Measurements from ENCODE around the gene KIF1A.

KIF1A gene

DNA sequence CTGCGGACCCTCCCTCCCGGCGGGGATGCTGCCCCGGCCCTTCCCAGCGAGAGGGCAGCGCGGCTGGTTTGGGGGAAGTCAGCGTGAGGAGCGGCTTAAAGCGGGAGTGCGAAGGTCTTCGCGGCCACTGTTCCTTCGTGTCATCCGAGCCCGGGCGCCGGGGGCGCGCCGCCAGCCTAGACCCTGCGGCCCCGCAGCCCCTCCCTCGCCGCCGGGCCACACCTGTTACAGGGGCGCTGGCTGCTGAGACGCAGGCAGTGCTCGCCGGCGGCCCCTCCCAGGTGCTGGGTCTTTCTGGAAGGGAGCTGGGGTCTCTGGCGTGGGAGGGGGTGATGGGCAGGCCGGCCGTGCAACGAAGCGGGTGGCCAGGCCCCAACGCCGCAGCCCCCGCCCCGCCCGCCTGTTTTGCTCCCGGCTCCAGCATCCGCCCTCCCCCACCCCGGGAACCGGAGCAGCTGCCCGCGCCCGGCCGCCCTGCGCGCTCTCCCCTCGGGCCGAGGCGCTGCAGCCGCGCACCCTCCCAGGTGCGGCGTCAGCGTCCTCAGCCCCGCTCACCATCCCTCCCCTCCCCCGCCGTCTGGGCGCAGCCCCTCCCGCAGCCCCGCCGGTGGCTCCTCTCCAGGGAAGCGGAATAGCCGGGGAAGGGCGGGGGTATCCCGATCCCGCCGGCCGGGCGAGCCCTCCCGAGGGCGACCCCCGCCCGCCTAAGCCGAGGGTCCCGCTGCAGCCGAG lies 727 bp downstream of the KIF1A start:
- peak; percentile 33 for DNase-seq

DNA sequence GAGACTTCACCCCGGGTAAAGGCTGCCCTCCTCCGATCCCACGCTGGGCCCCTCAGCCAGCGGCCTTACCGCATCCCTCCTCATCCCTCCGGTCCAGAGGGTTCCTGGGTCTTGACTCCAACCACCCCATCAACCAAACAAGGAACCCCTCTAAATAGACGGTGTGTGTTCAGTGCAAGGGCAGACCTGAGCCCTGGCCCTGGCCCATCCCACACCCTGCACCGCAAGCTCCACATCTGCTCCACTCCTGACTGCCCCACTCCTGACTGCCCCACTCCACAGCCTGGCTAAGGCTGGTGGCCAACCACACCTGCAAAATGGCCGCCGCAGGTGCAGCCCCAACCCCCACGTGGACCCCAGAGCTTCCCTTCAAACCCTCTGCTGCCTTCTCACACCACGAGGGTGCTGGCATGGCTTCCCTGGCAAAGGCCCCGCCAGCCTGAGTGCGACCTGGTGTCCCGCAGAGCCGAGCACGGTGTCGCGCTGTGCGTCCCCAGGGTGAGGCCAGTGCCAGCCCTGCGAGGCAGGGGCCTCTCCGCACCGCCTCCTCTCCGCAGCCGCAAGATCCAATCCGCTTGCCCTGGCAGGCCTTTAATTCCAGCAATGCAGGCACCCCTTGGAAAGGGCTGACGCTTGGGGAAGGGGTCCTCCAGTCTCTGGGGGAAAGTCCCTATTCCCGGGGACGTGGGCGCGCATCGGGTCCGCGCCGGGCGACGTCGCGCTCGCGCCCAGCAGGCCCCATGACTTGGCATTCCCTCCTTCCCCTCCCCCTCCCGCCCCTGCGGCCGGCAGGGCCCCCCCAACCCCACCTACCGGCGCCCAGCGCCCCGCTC lies 1.5 kb downstream of the KIF1A start:
- DNase-seq: peak; percentile 16

DNA sequence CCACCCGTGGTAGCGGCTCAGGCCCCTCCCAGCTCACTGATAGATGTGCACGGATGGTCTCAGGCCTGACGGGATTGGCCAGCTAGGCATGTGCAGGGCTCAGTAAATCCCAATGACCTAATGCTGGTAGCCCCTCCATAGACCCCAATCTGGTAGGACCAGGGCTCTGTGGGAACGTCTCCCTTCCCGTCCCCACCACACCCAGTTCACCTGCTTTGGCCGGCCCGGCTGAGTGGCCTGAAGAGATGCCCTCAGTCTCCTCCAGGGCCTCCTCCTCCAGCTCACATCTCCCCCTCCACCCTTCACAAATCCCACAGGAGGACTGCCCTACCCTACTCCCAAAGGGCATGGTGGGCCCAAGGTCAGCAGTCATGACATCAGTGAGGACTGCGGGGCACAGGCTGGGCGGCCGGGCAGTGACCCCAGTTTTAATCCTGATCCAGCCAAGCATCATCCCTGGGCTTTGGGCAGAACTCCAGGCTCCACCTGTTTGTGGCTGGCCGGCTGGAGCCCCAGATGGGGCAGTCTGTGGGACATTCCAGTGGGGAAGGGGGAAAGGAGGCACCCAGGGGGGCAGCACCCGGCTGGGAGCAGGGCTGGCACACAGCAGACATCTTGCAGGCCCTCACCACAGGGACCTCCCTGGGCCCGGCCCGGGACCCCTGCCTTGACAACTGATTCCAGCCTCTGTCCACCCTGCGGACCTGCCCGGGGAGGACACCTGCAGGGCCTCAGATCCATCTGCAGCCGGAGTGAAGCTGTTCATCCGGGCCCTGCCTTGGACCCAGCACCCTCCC lies 2.3 kb downstream of the KIF1A start:
- peak; percentile 17 for DNase-seq

DNA sequence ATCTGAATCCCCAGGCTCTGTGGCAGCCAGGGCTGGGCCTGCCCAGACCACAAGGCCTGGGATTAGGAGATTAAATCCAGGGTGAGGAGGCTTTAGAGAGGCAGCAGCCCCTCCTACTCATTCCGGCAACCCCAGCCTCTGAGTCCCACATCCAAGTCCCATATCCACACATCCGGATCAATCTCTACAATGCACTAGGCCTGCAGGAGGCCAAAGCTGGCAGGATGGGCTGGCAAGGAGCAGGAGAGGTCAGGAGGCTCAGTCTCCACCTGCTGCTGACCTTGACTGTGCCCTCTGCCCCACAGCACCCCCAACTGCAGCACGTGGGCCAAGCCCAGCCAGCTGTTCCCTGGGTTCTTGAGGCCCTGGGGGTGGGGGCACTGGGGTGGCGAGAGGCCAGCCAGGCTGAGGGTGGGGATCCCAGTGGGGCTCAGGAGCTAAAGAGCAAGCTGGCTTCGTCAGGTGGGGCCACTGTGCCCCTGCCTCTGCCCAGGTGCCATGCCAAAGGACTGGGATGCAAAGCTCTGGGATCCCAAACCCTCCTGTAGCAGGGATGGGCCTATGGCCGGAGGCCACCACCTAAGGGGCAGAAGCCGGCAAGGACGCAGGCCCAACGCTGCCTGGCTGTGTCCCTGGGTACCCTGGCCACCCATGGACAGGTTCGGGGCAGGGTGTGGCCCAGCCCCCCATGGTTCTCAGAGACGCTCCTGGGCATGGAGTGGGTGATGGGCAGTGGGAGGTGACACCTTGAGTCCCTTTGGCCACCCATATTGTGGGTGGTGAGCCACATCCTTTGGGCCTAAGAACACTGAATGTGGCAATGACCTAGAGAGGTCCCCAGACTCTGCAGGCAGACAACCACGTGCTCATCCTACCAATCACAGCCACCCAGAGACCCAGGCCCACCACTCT lies 3.2 kb downstream of the KIF1A start:
- peak; percentile 19 for DNase-seq

DNA sequence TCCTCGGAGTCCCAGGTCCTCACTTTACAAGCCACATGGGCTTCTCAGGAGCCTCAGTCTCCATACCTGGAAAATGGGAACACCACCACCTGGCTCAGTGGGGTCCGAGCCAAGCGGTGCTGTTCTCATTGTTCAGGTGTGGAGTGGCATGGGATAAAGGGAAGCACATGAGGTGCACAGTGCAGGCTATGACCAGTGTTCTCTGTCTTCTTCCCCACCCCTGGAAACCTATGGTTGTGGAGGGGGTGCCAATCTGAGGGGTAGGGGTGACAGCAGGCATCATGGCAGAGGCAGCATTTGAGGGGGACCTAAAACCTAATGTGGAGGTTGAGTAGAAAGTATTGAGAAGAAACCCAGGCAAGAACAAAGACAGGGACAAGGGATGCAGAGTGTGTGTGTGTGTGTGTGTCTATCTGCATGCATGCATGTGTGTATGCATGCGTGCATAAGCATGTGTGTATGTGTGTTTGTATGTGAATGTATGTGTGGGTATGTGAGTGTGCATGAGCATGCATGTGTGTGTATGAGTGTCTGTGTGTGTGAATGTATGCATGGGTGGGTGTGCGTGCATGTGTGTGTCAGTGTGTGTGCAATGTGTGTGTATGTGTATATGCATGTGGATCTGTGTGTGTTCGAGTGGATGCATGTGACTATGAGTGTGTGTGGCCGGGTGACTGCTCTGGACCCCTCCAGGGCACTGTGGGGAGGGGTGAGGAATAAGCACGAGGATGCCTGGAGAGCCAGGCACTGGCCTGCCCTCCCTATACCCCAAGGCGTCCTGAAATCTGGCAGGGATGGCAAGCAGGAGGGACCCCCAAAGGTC lies 4.0 kb downstream of the KIF1A start:
- no peak for DNase-seq

DNA sequence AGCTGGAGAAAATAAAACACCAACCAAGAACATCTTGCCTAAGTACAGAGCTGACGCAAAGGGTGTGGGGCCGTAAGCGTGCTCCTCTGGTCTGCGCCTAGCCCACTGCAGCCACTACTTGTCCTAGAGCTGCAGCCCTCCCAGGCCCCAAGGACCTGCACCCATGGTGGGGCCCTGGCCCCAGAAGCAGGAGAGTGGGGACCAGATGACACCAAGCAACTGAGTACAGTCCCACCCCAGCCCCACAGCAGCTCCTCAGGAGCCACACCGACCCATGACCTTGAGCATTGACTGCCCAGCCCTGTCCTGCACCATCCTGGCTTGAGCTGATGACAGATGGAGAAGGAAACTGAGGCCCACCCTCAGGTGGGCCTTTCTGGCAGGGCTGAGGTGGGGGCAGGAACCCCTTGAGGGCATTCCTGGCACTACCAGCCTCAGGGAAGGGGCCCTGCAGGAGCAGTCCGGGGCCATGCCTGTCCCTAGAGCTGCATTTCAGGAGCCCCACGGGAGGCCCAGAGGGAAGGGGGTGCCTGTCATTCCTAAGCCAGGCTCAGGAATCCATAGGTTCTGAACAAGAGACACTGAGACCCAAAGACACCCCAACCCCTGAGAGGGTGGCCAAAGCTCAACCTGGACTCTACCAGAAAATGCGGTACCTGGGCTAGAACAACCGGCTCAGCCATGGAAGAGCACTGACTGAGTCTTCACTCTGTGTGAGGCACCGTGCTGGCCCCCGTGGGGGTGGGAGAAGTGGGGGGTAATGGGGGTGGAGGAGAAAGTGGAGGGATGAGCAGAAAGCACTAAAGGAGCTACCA lies 4.9 kb downstream of the KIF1A start:
- no peak for DNase-seq

DNA sequence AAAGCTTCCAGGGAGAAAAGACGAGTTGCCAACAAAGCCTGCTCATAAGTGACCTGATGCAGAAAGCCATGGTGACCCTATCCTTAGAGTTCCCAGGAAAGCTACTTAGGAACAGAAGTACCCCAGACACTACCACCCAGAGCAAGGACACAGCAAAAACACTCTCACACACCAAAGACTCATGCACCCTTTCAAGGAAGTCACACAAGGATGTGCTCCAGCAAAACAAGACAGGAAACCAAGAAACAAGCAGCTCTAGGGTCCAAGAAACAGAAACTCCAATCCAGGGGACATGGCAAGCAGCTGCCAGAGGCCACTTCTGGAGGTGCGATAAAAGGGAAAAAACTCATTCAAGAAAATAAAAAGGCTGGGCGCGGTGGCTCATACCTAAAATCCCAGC lies 5.7 kb downstream of the KIF1A start:
- DNase-seq: no peak

DNA sequence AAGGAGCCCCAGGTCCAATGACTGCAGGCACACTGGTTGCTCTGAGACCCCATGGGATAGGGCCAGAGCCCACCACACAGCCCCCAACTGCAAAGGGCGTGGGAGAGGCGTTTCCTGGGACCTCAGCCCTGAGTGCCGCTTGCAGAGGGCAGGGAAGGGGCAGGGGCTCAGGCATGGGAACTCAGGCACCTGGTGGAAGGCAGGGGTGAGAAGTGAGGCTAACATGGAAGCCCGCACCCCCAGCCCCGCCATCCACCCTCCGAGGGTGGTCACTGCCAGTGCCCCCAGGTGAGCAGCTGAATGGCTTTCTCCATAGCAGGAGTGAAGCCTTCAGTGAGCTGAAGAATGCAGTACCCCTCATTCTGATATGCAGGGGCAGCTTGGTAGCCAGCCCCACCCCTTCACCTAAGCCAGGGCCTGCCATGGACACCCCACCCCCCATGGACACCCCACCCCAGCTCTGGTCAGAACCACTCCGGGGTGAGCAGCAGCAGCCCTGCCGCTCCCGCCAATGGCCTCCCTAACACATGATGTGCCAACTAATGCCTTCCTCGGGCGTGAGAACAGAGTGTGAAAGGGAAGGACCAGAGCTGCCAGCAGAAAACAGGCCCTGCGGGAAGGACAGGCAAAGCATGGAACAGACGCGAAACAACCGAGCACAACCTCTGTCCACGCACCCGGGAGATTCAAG lies 6.6 kb downstream of the KIF1A start:
- peak; percentile 4 for DNase-seq

DNA sequence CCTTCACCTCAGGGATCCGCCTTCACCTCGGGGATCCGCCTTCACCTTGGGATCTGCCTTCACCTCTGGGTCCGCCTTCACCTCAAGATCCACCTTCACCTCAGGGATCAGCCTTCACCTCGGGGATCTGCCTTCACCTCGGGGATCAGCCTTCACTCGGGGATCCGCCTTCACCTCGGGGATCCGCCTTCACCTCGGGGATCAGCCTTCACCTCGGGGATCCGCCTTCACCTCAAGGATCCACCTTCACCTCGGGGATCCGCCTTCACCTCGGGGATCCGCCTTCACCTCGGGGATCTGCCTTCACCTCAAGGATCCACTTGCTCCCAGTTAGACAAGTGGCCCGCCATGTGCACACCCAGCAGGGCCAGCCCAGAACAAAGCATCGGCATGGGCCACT lies 7.3 kb downstream of the KIF1A start:
- DNase-seq: peak; percentile 18

DNA sequence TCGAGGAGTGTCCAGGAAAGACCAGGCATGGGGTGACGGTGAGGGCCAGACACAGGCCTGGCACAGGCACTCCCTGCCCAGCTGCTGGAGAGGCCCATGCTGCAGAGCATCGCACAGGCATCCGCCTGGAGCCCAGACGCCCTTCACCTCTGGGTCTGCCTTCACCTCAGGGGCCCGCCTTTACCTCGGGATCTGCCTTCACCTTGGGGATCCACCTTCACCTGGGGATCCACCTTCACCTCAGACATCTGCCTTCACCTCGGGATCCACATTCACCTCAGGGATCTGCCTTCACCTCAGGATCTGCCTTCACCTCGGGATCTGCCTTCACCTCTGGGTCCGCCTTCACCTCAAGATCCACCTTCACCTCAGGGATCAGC lies 7.7 kb downstream of the KIF1A start:
- DNase-seq: peak; percentile 9

DNA sequence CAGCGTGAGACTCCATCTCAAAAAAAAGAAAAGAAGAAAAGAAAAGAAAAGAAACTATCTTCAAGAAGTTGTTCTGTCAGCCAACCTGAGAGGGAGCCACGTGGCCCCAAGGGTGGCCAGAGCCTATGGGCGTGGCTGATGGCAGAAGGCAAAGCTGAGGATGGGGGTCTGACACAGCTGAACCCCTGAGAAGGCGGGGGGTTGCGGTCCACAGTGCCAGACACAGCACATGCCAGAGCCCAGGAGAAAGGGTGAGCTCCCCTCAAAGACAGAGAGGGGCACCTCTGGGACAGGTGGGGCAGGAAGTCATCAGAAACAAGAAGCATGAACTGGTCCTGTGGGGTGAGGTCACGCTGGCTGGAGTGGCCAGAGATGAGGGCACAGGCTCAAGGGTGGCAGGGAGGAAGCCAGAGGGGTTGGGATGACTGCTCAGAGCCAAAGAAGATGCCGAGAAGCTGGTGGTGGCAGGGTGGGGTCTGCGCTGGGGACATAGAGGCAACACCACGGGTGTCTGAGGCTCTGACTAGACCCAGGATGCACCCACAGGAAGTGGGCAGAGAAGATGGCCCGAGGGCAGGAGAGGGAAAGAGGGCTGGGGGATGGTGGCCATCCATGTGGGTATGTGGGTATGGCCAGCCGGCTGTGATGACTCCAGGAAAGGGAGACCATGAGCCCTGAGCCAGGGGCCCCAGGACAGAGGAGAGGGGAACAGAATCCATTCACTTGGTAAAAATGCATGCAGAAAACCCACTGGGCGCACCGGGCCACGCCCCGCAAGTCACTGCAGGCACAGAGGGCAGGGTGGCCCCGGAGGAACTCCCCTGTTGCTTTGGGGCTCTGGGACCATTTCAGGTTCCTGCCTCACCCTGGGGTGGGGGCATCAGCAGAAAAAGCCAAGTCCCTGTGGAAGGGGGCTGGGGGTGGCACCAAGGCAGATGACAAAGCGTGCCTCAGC lies 8.4 kb downstream of the KIF1A start:
- DNase-seq: peak; percentile 11

DNA sequence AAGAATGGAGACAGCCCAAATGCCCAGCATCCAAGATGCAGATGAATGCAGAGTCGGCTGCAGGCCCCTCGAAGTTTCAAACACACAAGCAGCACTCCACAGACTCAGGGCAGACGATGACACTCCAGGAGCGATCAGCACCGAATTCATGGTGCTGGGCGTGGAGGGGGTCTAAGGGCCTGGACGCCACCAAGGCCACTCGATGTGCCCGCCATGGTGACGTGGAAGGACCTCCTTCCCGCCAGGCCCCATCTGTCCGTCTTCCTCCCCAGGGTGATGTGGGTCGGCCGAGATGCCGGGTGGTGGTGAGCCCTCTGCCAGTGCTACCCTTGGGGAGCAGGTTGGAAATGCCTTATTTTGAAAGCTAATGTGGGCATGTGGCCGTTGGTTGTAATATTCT lies 9.4 kb downstream of the KIF1A start:
- no peak for DNase-seq

DNA sequence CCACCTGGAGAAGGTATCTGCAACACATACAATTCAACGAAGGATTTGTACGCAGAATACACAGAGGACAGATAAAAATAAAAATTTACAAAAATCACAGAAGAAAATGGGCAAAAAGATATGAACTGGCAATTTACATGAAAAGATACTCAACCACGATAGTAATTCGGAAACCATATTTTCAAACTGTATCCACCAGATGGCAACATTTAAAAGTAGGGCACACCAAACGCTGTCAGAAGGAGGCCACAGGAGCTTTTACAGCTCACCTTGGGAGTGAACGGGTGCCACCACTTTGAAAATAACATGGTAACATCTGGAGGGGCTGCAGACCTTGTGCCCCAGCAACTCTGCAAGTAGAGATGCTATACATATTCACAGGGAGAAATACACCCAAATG lies 9.8 kb downstream of the KIF1A start:
- DNase-seq: no peak

DNA sequence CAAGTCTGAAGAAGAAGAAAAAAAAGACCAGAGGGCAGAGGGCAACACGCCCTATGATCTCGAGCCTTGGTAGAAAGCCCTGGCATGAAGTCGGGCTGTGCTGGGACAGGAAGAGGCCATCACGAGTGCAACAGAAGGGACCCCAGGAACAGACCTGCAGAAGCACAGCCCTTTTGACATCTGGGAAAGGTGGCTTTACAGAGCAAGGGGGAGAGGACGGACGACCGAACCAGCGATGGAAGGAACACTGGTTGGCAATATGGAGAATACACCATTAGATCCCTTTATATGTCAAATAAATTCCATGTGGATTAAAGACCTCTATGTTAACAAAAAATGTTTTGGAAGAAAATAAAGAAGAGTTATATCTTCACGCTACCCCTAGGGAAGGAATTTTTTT lies 10.7 kb downstream of the KIF1A start:
- DNase-seq: peak; percentile 3

DNA sequence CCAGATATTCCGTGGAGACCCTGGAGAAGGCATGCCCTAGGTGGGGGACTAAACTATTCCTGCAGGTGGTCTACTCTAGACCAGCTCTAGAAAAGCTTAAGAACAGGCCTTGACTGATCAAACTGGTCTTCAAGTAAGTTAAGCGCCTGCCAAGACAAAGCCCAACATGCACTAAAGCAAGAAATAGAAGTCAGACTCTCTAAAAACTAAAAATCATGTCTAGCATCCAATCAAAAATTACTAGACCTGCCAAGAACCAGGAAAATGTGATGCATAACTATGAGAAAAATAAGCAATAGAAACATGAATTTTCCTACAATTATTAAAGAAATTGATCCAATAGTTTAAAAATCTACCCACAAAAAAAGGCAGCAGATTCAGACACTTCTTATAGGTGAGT lies 13.6 kb downstream of the KIF1A start:
- peak; percentile 5 for DNase-seq

DNA sequence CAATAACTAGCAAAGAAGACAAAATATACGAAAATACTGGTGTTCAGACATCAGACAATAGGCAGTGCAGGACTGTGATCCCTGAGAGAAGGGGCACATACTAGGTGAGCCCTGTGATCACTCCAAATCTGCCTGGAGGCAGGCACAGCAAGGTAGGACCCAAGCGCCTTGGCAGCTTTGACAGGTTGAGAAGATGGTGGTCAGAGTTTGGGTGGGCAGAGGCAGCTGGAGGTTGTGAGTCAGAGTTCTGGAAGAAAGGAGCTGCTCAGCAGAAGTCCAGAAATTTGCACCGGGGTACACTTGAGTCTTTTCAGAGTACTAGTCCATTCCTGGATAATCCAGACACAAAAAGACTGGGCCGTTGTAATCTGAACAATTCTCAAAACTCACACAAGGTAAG lies 14.0 kb downstream of the KIF1A start:
- no peak for DNase-seq

DNA sequence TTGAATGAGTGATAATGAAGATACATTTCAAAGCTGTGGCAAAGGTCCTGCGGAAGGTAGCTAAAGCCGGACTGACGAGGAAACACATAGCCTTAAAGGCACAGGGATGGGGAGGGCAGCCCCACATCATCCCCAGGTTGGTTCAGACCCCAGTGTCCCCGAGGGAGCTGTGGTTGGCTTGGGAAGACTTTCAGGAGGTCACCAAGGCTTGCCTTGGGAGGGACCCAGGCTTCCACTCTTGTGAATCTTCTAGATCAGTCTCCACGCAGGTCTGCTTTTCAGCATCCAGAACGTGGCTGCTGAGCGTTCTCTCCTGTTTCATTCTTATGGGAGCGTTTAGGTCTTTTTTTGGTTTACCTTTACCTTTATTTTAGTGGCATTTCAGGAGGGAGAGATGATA lies 16.8 kb downstream of the KIF1A start:
- peak; percentile 13 for DNase-seq

DNA sequence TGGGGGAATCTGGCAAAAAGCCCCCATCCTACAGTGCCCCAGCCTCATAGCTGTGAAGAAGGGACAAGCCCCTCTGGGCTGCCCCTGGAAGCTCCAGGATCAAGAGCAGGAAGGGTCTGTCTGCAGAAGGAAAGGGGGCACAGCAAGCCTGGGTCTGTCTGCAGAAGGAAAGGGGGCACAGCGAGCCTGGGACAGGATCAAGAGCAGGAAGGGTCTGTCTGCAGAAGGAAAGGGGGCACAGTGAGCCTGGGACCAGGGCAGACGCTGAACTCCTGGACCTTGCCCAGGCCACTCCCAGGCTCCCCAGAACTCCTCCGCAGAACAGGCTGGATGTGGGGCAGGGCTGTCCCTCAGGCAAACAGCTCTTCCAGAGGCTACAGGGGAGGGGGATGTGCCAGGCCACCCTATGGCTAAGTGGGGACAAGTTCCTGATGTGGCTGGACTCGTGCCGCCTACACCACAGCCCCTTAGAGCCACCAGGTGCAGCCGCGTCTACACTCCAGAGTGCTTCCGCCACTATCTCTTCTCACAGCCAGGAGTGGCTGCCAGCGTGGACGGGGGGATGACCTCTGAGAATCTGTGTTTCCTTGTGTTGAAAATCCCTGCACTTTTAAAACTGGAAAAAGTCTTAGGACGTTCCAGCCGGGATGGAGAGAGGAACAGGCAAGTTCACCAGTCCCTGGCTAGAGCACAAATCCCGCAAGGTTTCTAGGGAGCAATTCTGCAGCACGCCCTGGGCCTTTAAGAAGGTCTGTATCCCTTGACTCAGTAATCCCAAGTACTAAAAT lies 20.8 kb downstream of the KIF1A start:
- peak; percentile 53 for DNase-seq
